Stimulated activated naive CD8-positive, alpha-beta T cell treated with anti-CD3 and anti-CD28 coated beads, Interleukin-15, Interleukin-2, amounts not matched to agents 100 U/mL and 50 U/mL, for 24 hours (primary cell): ENCODE data around the gene SPATA16.
"Not testable (repeated sequence)": the region's sequence is repeated elsewhere in the genome, so short reads cannot be mapped to it uniquely, and the experiment has no call there.

Source experiments
- ATAC-seq: fragments of 150-1000 bp; cut with Tn5 transposase; one replicate; pipeline ENCODE4 v1.10.0; 2021
- DNase-seq: peaks from one replicate; pipeline ENCODE4 v3.0.0; 2021

Gene SPATA16

GRCh38 chr3:172877011-172877410 lies 264.0 kb downstream of the SPATA16 start:
- no peak for ATAC-seq

DNA sequence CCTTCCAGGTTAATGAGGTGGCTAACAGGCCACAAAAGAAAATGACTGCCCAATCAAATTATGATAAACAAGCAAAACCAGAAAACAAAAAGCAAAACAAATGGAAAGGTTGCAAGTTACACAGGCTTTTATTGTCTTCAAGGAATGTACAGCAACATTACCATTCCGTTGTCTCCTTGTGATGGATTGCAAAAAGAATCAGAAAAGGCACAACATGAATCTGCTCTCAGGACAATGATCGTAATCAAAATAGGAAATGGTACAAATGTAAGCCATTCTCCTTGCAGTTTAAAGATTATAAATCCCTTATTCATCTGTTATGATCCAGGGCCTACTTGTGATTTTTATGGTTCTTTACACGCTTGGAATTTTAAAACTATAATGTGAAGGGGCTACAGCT lies 264.7 kb downstream of the SPATA16 start:
- ATAC-seq (no peak), DNase-seq (no peak)

More at GRCh38 chr3:172877011-172877410, 264.0 kb downstream of the SPATA16 start:
- DNase-seq: no peak

DNA sequence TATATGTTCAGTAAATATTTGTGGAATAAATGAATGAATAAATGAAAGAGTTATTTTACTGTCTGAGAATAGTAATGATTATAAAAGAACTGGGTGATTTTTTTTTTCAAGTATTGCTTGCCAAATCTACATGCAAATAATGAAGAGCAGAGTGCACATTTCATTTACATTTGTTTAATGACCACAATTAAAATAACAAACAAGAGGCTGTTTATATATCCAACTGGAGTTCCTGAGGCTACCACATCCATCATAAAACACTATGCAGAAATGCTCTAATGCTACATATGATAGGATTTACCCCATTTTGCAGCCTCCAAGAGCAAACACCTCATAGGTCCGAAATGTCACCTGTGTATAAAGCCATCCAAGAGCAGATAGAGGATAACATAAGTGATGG lies 266.0 kb downstream of the SPATA16 start:
- DNase-seq: no peak
- ATAC-seq: no peak

DNA sequence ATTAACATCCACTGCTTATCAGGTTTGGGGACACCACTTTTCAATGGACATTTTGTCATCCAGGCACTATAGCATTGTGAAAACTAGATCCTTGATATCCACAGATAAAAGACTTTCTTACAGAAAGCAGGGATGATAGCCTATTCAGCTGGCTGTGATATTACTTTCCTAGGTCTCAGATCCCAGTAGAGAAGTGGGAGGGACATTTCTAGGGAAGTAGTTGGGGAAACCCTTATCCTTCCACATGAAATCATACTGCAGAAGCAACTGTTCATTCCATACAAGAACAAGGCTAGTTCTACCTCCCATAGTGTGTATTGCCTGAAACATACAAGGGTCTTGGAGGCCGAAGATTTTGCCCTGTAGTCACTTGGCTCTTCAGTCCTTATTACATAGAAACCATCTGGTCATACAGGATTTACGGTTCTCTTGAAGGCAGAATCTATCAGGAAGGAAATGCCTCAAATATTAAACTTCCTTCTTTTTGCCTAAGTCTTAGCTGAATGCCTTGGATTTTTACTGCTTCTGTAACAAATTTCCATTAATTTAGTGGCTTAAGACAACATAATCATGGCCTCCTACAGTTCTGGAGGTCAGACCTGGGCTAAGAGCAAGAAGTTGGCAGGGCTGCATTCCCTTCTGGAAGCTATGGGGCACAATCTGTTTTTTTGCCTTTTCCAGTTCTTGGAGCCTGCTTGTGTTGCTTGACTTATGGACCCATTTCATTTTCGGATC lies 271.1 kb downstream of the SPATA16 start:
- DNase-seq: no peak
- ATAC-seq: no peak

GRCh38 chr3:172869368-172869771 lies 271.7 kb downstream of the SPATA16 start:
- no peak for ATAC-seq

GRCh38 chr3:172868582-172869200 lies 272.3 kb downstream of the SPATA16 start:
- no peak for DNase-seq
- no peak for ATAC-seq

More at GRCh38 chr3:172869368-172869771, 271.7 kb downstream of the SPATA16 start:
- no peak for DNase-seq

- not testable (repeated sequence) for ATAC-seq, DNase-seq
Observed at GRCh38 chr3:172866726-172867350, 274.2 kb downstream of the SPATA16 start.

DNA sequence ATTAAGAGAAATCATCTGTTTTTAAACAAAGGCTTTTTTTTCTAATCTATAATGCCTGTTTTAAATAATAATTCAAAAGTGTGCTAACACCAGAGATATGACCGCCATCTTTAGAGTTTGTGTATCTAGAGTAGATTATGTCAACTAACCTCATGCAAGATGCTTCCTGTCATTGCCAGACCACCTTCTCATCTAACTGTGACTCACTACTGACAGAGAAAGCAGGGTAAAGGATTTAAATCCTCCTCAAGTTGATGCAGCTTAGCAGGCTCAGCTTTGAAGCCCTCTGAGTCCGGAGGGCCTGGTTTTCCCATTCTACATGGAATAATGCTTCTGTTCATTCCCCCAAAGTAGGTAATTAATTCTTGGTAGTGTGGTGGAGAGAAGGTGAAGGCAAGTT lies 282.0 kb downstream of the SPATA16 start:
- no peak for DNase-seq
- no peak for ATAC-seq

- DNase-seq (no peak), ATAC-seq (no peak)
Observed at GRCh38 chr3:172856795-172857742, 284.0 kb downstream of the SPATA16 start.

- no peak for DNase-seq
- no peak for ATAC-seq
Observed at GRCh38 chr3:172855037-172855436, 286.0 kb downstream of the SPATA16 start.

GRCh38 chr3:172853921-172854666 lies 286.9 kb downstream of the SPATA16 start:
- no peak for DNase-seq
- ATAC-seq: no peak

DNA sequence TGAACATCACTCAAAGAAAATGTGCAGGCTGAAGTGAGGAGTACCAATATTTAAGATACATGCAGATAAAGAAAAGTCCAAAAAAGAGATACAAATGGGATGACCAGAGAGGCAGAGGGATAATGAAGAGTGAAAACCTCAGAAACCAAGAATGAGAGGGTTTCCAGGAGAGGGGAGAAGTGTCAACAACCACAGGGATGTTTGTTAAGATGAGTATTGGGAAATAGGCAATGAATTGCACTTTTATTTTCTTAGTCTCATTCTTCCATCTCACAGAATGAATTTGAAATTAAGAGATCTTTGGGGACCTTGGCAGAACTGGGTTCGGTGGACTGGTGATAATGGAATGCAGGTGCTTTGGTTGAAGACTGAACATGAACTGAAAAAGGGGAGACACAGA lies 288.0 kb downstream of the SPATA16 start:
- ATAC-seq (no peak), DNase-seq (no peak)

DNA sequence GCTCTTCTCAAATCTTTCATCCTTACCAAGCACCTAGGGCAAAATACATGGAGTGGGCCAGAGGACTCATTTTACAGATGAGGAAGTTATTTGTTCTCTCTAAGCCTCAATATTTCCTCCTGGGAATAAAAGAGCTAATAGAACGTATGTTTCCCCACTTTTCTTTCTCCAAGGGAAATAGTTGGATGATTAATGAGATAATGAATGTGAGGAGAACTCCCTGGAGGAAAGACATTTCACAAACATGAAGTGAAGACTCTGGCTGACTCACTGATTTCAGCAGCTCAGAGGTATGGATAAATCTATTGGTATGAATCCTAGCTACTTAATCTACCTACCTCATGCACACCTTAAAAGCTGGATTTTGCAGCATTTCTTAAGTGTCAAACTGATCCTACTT lies 292.1 kb downstream of the SPATA16 start:
- ATAC-seq (no peak), DNase-seq (no peak)

GRCh38 chr3:172847292-172847691 lies 293.7 kb downstream of the SPATA16 start:
- DNase-seq: no peak
- ATAC-seq: no peak

- ATAC-seq (no peak), DNase-seq (no peak)
Observed at GRCh38 chr3:172846706-172847105, 294.3 kb downstream of the SPATA16 start.

DNA sequence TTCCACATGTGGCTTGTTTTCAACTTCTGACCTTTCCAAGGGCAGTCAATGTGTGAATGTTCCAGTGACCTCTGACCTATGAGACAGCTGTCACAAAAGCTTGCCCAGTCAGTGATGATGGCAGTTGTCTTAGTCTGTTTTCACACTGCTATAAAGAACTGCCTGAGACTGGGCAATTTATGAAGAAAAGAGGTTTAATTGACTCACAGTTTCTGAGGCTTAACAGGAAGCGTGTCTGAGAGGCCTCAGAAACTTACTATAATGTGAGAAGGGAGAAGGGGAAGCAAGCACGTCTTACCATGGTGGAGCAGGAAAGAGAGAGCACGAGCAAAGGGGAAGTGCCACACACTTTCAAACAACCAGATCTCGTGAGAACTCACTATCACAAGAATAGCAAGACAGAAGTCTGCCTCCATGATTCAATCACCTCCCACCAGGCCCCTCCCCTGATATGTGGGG lies 294.9 kb downstream of the SPATA16 start:
- no peak for DNase-seq
- peak; percentile 74 for ATAC-seq

- DNase-seq (no peak), ATAC-seq (no peak)
Observed at GRCh38 chr3:172844428-172844827, 296.6 kb downstream of the SPATA16 start.

DNA sequence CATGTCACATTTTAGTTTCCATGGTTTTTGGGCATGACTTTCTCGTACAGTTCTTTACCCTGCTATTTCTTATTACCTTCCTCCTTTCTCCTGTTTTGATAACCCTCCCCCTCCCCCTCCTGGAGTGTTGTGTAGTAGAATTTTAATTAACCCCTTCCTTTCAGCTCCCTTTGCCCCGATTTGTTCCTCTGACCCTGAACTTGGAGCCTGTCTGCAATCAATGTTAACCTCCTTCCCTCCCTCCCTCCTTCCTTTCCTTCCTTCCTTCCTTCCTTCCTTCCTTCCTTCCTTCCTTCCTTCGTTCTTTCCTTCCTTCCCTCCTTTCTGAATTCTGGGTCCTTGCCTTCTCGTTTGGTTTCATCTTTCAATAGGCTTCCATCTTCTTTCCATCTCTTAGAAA lies 300.1 kb downstream of the SPATA16 start:
- ATAC-seq (no peak), DNase-seq (no peak)

GRCh38 chr3:172840463-172840862 lies 300.6 kb downstream of the SPATA16 start:
- DNase-seq: no peak
- ATAC-seq: no peak

DNA sequence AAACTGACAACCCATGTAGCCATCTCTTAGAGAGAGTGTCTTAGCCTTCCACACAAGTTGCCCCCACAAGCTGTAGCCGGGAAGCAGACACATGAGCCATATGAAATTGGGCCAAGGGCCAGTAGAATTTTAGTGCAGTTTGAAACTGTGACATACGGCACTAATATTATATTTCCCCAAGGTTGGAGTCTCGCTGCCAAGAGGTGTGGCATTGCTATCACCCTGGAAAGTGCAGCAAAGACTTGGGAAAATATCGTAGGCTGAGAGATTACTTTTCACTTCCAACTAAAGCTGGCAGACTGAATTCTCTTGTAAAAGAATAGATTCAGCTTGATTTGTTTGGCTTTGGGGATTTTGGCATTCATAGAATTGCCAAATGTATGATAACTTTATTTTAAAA lies 301.4 kb downstream of the SPATA16 start:
- DNase-seq (no peak), ATAC-seq (no peak)
